Liver (tissue), 9 donors: ENCODE results near the gene TSPAN32. TPM values are rescaled to one million over a fixed set of nuclear protein-coding genes. Genes with fewer than 3 reads are reported as not detected.
A peak's percentile ranks its signal among the peaks of the same experiment; 100 is the strongest.

Experiments
- DNase-seq: peaks from one replicate; pipeline ENCODE4 v3.0.0-alpha.2; 2017; ENCODE audit warnings: low spot score
- H3K27ac ChIP-seq, 2 donors: one replicate each; pipeline ENCODE4 v1.7.0; 2013; ENCODE audit warnings: inconsistent platforms in 2 of 2, low read length in 2 of 2, control low read depth in 1 of 2, low read depth in 1 of 2, mild to moderate bottlenecking in 1 of 2
- H3K27me3 ChIP-seq, 4 donors: one replicate each; pipeline versions ENCODE4 v1.6.1 to v1.7.0; 2013; ENCODE audit warnings: low read length in 3 of 4, inconsistent platforms in 1 of 4, mild to moderate bottlenecking in 1 of 4, moderate library complexity in 1 of 4; ENCODE audit not compliant: control insufficient read depth in 4 of 4, insufficient read depth in 4 of 4
- H3K36me3 ChIP-seq, 4 donors: one replicate each; pipeline versions ENCODE4 v1.6.1 to v1.7.0; 2013; ENCODE audit warnings: low read length in 3 of 4, mild to moderate bottlenecking in 3 of 4, low read depth in 1 of 4, moderate library complexity in 1 of 4; ENCODE audit not compliant: control insufficient read depth in 4 of 4, insufficient read depth in 3 of 4
- H3K4me1 ChIP-seq, 4 donors: one replicate each; pipeline versions ENCODE4 v1.6.1 to v1.7.0; 2013; ENCODE audit warnings: low read length in 3 of 4, mild to moderate bottlenecking in 3 of 4, moderate library complexity in 1 of 4; ENCODE audit not compliant: control insufficient read depth in 4 of 4, insufficient read depth in 4 of 4
- H3K4me3 ChIP-seq, 3 donors: one replicate each; pipeline versions ENCODE4 v1.6.1 to v1.7.0; 2013; ENCODE audit warnings: low read length in 3 of 3, control low read depth in 1 of 3, low read depth in 1 of 3, mild to moderate bottlenecking in 1 of 3
- H3K9ac ChIP-seq, 2 donors: one replicate each; pipeline ENCODE4 v1.7.0; 2013; ENCODE audit warnings: low read length in 2 of 2, mild to moderate bottlenecking in 2 of 2, moderate library complexity in 2 of 2, control low read depth in 1 of 2, low read depth in 1 of 2
- H3K9me3 ChIP-seq, 4 donors: one replicate each; pipeline versions ENCODE4 v1.6.1 to v1.7.0; 2013; ENCODE audit warnings: low read length in 3 of 4; ENCODE audit not compliant: control insufficient read depth in 4 of 4
- EGR1 ChIP-seq, 2 donors: IDR thresholded peaks; 2 replicates each; pipeline ENCODE4 v1.6.1; 2016 to 2018; ENCODE audit warnings: antibody characterized with exemption in 2 of 2, low read depth in 2 of 2
- FOXA1 ChIP-seq: IDR thresholded peaks from 2 replicates; pipeline ENCODE4 v1.6.1; 2016; ENCODE audit warnings: antibody characterized with exemption
- FOXA2 ChIP-seq: IDR thresholded peaks from 2 replicates; pipeline ENCODE4 v1.6.1; 2016; ENCODE audit warnings: antibody characterized with exemption
- GABPA ChIP-seq, 2 donors: IDR thresholded peaks in 1 of 2; conservative IDR thresholded peaks in 1 of 2; 2 replicates each; pipeline ENCODE4 v1.6.1; 2016; ENCODE audit warnings: antibody characterized with exemption in 2 of 2, mild to moderate bottlenecking in 1 of 2, moderate library complexity in 1 of 2
- HNF4A ChIP-seq, 2 donors: conservative IDR thresholded peaks; 2 replicates each; pipeline ENCODE4 v1.6.1; 2016; ENCODE audit warnings: antibody characterized with exemption in 2 of 2, mild to moderate bottlenecking in 2 of 2
- HNF4G ChIP-seq: IDR thresholded peaks from 2 replicates; pipeline ENCODE4 v1.6.1; 2016; ENCODE audit warnings: antibody characterized with exemption
- JUND ChIP-seq, 2 donors: IDR thresholded peaks; 2 replicates each; pipeline ENCODE4 v1.6.1; 2016; ENCODE audit warnings: antibody characterized with exemption in 2 of 2
- NR2F2 ChIP-seq: IDR thresholded peaks from 2 replicates; pipeline ENCODE4 v1.6.1; 2016; ENCODE audit warnings: antibody characterized with exemption
- RAD21 ChIP-seq, 2 donors: IDR thresholded peaks; 2 replicates each; pipeline ENCODE4 v1.6.1; 2016; ENCODE audit warnings: antibody characterized with exemption in 2 of 2, mild to moderate bottlenecking in 2 of 2
- RXRA ChIP-seq, 2 donors: IDR thresholded peaks; 2 replicates each; pipeline ENCODE4 v1.6.1; 2017 to 2018; ENCODE audit warnings: antibody characterized with exemption in 2 of 2, mild to moderate bottlenecking in 1 of 2
- SP1 ChIP-seq: IDR thresholded peaks from 2 replicates; pipeline ENCODE4 v1.6.1; 2018; ENCODE audit warnings: antibody characterized with exemption, mild to moderate bottlenecking
- TAF1 ChIP-seq: conservative IDR thresholded peaks from 2 replicates; pipeline ENCODE4 v1.6.1; 2016; ENCODE audit warnings: antibody characterized with exemption, mild to moderate bottlenecking
- YY1 ChIP-seq: IDR thresholded peaks from 2 replicates; pipeline ENCODE4 v1.6.1; 2016; ENCODE audit warnings: antibody characterized with exemption, mild to moderate bottlenecking
- WGBS: extraction: QIAGEN DNeasy Blood & Tissue Kit; methylation state at CpG from one replicate; pipeline ENCODE4 v1.1.7; 2013; 5-methylcytosine and 5-hydroxymethylcytosine counted together
- polyA plus RNA-seq, 2 donors: library from polyadenylated mRNA; stranded (reverse) in 1 of 2; unstranded in 1 of 2; fragments of 200-250 nt in 1 of 2; fragments of >200 nt in 1 of 2; fragmentation: Nextera tagmentation in 1 of 2; extraction: Ambion mirVana in 1 of 2; gene quantifications; one replicate each; pipeline versions ENCODE4 v1.2.1 to v1.2.3, GENCODE V29; 2013 to 2015
- total RNA-seq, 2 donors: library from RNA; depleted of rRNA; stranded (reverse); fragments of >200 nt; gene quantifications; one replicate each; pipeline ENCODE4 v1.2.3, GENCODE V29; 2014
- TF ChIP-seq, protein P1 (sequence below): fragments of 150-350 bp; IDR thresholded peaks from 2 replicates; pipeline ENCODE4 v1.5.1; 2017; ENCODE audit warnings: improper control_type of control experiment, low read depth, low read length; ENCODE audit not compliant: missing input control
- TF ChIP-seq, protein P2 (sequence below): IDR thresholded peaks from 2 replicates; pipeline ENCODE4 v1.6.1; 2016; ENCODE audit warnings: antibody characterized with exemption, mild to moderate bottlenecking
- TF ChIP-seq, protein P3 (sequence below): IDR thresholded peaks from 2 replicates; pipeline ENCODE4 v1.6.1; 2016; ENCODE audit warnings: antibody characterized with exemption
- TF ChIP-seq, protein P4 (sequence below): IDR thresholded peaks from 2 replicates; pipeline ENCODE4 v1.6.1; 2016; ENCODE audit warnings: antibody characterized with exemption
- TF ChIP-seq, protein P5 (sequence below): IDR thresholded peaks from 2 replicates; pipeline ENCODE4 v1.6.1; 2016; ENCODE audit warnings: antibody characterized with exemption
- donor health status: healthy.
- donor health status: healthy.
- donor health status: healthy.
- donor health status: healthy.
- donor health status: healthy.

TSPAN32 gene
- total and polyA plus RNA-seq, 4 donors: 0.25 to 71.4 (median 0.45) TPM

DNA sequence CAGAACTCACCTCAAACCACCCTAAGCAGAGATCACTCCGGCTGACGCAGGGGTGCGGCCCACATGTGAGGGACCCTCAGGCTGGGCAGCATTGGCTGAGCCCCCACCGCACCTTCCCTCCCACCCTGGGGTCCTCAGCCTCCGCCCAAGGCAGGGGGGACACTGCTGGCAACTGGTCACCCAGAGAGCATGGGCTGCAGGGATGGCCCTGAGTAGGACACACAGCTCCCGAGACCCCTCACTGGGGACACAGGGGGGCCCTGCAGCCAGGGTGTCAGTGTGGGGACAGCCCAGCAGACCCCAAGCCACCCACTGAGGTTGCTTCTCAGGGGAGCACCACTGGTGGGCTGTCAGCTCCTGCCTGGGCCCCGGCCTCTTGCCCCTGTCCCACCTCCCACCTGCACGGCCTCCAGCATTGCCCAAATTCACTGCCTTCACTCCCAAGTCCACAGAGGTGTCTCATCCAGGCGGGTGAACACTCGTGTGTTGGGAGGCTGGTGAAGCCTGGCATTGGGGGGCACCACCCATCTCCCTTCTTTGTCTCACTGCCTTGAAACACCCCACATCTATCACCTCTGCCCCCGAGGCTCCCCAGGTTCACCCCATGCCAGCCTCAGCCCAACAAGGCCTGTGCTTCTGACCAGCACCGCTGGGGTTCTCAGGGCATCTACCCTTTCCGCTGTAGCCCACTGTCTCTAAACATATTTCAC lies 4.7 kb upstream of the TSPAN32 start:
- H3K27ac ChIP-seq: no peak overlapping the region
- H3K4me1 ChIP-seq: no peaks in the 10 kb centered on the region
- no peaks in the 10 kb centered on the region for H3K9me3 ChIP-seq
- no peaks in the 10 kb centered on the region for H3K27me3 ChIP-seq
- peak; percentile 30 for DNase-seq
- WGBS: 88% methylated on average over 13 of the region's 13 CpGs
- H3K9ac ChIP-seq: no peak overlapping the region
- H3K36me3 ChIP-seq: no peaks in the 10 kb centered on the region
- no peak overlapping the region for H3K4me3 ChIP-seq
- no peak for TF ChIP-seq JUND (IDR thresholded peaks at IDR 0.05)
- TF ChIP-seq EGR1 (IDR thresholded peaks at IDR 0.05; ENCODE audit: low read depth in 2 of 2): no peak
- TF ChIP-seq FOXA1: no peak
- TF ChIP-seq TAF1: no peak
- no peak for TF ChIP-seq HNF4A (conservative IDR thresholded peaks at IDR 0.05)
- TF ChIP-seq YY1: no peak
- TF ChIP-seq HNF4G: no peak
- TF ChIP-seq, protein P1, sequence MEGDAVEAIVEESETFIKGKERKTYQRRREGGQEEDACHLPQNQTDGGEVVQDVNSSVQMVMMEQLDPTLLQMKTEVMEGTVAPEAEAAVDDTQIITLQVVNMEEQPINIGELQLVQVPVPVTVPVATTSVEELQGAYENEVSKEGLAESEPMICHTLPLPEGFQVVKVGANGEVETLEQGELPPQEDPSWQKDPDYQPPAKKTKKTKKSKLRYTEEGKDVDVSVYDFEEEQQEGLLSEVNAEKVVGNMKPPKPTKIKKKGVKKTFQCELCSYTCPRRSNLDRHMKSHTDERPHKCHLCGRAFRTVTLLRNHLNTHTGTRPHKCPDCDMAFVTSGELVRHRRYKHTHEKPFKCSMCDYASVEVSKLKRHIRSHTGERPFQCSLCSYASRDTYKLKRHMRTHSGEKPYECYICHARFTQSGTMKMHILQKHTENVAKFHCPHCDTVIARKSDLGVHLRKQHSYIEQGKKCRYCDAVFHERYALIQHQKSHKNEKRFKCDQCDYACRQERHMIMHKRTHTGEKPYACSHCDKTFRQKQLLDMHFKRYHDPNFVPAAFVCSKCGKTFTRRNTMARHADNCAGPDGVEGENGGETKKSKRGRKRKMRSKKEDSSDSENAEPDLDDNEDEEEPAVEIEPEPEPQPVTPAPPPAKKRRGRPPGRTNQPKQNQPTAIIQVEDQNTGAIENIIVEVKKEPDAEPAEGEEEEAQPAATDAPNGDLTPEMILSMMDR: no peak
- no peak for TF ChIP-seq RAD21 (IDR thresholded peaks at IDR 0.05)
- TF ChIP-seq GABPA (IDR thresholded peaks at IDR 0.05 in 1 of 2, conservative IDR thresholded peaks at IDR 0.05 in 1 of 2): no peak
- no peak for TF ChIP-seq SP1
- TF ChIP-seq, protein P2, sequence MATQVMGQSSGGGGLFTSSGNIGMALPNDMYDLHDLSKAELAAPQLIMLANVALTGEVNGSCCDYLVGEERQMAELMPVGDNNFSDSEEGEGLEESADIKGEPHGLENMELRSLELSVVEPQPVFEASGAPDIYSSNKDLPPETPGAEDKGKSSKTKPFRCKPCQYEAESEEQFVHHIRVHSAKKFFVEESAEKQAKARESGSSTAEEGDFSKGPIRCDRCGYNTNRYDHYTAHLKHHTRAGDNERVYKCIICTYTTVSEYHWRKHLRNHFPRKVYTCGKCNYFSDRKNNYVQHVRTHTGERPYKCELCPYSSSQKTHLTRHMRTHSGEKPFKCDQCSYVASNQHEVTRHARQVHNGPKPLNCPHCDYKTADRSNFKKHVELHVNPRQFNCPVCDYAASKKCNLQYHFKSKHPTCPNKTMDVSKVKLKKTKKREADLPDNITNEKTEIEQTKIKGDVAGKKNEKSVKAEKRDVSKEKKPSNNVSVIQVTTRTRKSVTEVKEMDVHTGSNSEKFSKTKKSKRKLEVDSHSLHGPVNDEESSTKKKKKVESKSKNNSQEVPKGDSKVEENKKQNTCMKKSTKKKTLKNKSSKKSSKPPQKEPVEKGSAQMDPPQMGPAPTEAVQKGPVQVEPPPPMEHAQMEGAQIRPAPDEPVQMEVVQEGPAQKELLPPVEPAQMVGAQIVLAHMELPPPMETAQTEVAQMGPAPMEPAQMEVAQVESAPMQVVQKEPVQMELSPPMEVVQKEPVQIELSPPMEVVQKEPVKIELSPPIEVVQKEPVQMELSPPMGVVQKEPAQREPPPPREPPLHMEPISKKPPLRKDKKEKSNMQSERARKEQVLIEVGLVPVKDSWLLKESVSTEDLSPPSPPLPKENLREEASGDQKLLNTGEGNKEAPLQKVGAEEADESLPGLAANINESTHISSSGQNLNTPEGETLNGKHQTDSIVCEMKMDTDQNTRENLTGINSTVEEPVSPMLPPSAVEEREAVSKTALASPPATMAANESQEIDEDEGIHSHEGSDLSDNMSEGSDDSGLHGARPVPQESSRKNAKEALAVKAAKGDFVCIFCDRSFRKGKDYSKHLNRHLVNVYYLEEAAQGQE: no peak
- TF ChIP-seq, protein P3, sequence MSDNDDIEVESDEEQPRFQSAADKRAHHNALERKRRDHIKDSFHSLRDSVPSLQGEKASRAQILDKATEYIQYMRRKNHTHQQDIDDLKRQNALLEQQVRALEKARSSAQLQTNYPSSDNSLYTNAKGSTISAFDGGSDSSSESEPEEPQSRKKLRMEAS: no peak
- no peak for TF ChIP-seq FOXA2
- TF ChIP-seq, protein P4, sequence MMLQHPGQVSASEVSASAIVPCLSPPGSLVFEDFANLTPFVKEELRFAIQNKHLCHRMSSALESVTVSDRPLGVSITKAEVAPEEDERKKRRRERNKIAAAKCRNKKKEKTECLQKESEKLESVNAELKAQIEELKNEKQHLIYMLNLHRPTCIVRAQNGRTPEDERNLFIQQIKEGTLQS: no peak
- no peak for TF ChIP-seq NR2F2
- no peak for TF ChIP-seq RXRA (IDR thresholded peaks at IDR 0.05)
- TF ChIP-seq, protein P5, sequence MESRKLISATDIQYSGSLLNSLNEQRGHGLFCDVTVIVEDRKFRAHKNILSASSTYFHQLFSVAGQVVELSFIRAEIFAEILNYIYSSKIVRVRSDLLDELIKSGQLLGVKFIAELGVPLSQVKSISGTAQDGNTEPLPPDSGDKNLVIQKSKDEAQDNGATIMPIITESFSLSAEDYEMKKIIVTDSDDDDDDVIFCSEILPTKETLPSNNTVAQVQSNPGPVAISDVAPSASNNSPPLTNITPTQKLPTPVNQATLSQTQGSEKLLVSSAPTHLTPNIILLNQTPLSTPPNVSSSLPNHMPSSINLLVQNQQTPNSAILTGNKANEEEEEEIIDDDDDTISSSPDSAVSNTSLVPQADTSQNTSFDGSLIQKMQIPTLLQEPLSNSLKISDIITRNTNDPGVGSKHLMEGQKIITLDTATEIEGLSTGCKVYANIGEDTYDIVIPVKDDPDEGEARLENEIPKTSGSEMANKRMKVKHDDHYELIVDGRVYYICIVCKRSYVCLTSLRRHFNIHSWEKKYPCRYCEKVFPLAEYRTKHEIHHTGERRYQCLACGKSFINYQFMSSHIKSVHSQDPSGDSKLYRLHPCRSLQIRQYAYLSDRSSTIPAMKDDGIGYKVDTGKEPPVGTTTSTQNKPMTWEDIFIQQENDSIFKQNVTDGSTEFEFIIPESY: no peak
